Mucosa of rectum (tissue), 2 donors: ENCODE results near the gene TIPRL.
A peak's percentile ranks its signal among the peaks of the same experiment; 100 is the strongest.
"Not testable (repeated sequence)": the region's sequence is repeated elsewhere in the genome, so short reads cannot be mapped to it uniquely, and the experiment has no call there.

Source experiments
- H3K27ac ChIP-seq, 2 donors: one replicate each; pipeline ENCODE4 v1.7.0; 2013; ENCODE audit warnings: inconsistent platforms in 2 of 2, low read depth in 2 of 2, low read length in 2 of 2
- H3K27me3 ChIP-seq, 2 donors: one replicate each; pipeline ENCODE4 v1.7.0; 2013; ENCODE audit warnings: low read length in 2 of 2; ENCODE audit not compliant: control insufficient read depth in 2 of 2, insufficient read depth in 2 of 2
- H3K36me3 ChIP-seq, 2 donors: one replicate each; pipeline ENCODE4 v1.7.0; 2013; ENCODE audit warnings: low read length in 2 of 2; ENCODE audit not compliant: control insufficient read depth in 2 of 2, insufficient read depth in 2 of 2
- H3K4me1 ChIP-seq, 2 donors: one replicate each; pipeline ENCODE4 v1.7.0; 2013; ENCODE audit warnings: low read length in 2 of 2, mild to moderate bottlenecking in 1 of 2; ENCODE audit not compliant: control insufficient read depth in 2 of 2, insufficient read depth in 2 of 2
- H3K4me3 ChIP-seq, 2 donors: one replicate each; pipeline ENCODE4 v1.7.0; 2013; ENCODE audit warnings: low read length in 2 of 2
- H3K9ac ChIP-seq, 2 donors: one replicate each; pipeline ENCODE4 v1.7.0; 2013; ENCODE audit warnings: low read length in 2 of 2, low read depth in 1 of 2, mild to moderate bottlenecking in 1 of 2
- H3K9me3 ChIP-seq, 2 donors: one replicate each; pipeline ENCODE4 v1.7.0; 2013; ENCODE audit warnings: low read length in 2 of 2; ENCODE audit not compliant: control insufficient read depth in 2 of 2
- donor health status: healthy.
- donor health status: Normal muscosa, but diverticular disease.

Gene TIPRL

DNA sequence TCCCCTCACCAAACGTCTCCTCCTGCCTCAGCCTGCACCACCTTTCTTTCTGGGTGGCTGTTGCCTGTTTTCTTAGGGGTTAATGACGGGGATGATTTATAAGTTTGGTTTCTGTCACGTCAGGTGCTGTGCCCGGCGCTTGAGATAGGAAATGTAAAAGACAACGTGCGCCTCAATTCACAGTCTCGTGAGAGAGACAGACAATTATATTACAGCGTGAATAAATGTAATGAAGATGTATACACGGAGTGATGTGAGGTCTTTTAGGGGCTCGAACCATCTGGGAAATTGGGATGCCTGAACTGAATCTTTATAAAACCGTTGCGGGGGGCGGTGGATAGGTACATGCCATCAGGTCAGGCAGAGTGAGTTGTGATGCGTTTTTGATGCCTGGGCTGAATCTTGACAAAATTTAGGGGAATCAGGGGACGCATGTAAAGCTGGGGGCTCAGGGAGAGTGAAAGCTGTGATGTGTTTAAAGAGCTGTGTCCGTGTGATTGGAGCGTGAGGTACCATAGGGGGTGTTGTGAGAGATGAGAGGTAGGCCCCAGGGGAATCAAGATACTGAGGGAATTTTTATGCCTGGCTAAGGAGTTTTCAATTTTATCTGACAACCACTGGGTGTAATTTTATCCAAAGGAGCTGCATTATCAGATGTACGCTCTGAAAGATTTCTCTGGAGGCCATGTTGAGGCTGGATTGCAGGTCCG is 831 bp downstream of the TIPRL start:
- Histone ChIP-seq H3K4me1 (peaks cover 6 to 7% of the 10 kb centered on the region in 2 donors), H3K36me3 (peaks cover 0 to 3% of the 10 kb centered on the region in 2 donors), H3K27ac (peak overlapping the region; percentile 92 to 97), H3K4me3 (peak overlapping the region; percentile 92 to 99), H3K27me3 (no peaks in the 10 kb centered on the region), H3K9ac (peak overlapping the region; percentile 86 to 96), H3K9me3 (no peaks in the 10 kb centered on the region)

DNA sequence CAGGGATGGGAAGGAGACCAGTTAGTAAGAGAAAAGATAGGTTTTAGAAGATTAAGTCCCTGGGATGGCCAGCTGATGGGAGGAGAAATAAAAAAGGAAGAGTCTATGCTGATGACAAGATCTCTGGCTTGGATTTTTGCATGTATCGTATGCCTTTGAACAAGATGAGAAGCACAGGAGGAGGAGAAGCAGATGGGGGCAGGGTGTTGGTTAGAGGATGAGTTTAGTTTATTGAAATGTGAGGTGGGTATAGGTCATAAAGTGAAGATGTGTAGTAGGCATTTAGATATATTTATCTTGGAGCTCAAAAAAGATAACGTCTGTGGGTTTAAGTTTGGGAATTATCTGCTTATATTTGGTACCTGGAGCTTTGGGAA is 1.4 kb downstream of the TIPRL start:
- Histone ChIP-seq H3K27ac (peak overlapping the region; percentile 92 to 97), H3K27me3 (no peaks in the 10 kb centered on the region), H3K9ac (peak overlapping the region; percentile 86 to 96), H3K9me3 (no peaks in the 10 kb centered on the region), H3K4me3 (peak overlapping the region; percentile 92 to 99), H3K36me3 (peaks cover 0 to 3% of the 10 kb centered on the region in 2 donors), H3K4me1 (peaks cover 6 to 7% of the 10 kb centered on the region in 2 donors)

DNA sequence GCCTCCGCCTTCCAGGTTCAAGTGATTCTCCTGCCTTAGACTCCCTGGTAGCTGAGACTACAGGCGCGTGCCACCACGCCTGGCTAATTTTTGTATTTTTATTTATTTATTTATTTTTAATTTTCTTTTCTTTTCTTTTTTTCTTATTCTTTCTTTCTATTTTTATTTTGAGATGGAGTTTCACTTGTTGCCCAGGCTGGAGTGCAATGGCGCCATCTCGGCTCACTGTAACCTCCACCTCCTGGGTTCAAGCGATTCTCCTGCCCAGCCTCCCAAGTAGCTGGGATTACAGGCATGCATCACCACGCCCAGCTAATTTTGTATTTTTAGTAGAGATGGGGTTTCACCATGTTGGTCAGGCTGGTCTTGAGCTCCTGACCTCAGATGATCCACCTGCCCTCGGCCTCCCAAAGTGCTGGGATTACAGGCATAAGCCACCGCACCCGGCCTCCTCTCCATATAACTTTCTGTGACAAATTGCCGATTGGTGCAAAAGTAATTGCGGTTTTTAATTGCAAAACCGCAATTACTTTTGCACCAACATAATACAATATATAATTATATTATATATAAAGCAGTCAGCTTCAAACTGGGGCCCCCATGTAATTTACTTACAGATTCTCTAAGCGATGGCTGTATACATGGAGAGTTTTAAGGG is 2.4 kb downstream of the TIPRL start:
- H3K9ac ChIP-seq, H3K27ac ChIP-seq, H3K36me3 ChIP-seq, H3K4me1 ChIP-seq, H3K4me3 ChIP-seq, H3K27me3 ChIP-seq, H3K9me3 ChIP-seq: not testable (repeated sequence)

DNA sequence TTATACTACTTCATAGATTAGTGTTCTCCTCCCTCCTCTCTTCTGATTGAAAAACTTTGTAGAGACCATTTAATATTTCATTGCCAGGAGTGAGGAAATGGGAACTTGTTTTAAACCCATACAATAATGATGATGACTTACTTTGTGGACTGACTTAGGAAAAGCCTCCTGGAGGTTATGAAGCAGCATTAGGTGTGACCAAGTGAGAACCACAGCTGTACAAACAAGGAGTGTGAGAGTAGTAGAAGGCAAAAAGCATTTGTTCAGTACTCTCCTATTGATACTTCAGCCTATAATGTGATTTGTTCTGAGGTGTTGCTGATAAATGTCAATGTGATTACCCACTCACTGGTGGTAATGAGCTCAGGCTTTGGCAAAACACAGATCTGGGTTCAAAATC is 8.4 kb downstream of the TIPRL start:
- H3K36me3 ChIP-seq = peaks cover 10 to 18% of the 10 kb centered on the region in 2 donors
- H3K9me3 ChIP-seq = no peaks in the 10 kb centered on the region

DNA sequence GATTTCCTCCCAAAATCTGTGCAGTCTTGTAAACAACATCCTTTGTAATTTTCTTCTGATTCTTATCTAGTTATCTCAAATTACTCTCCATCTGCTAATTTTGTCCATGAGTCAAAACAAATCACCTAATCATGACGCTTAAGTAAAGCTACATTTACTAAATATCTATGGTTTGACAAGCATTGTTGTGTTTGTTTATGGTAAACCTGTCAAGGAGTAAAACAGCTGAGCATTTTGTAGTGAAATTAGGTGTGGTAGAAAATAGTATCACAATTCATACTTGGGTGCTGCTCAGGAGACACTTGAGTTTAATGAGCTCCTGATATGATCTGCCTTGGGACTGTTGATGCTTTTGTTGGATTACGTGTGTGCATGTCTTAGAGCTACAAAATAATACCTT is 11.6 kb downstream of the TIPRL start:
- Histone ChIP-seq H3K9me3 (no peaks in the 10 kb centered on the region), H3K27ac (no peak overlapping the region), H3K27me3 (no peaks in the 10 kb centered on the region), H3K9ac (no peak overlapping the region), H3K4me3 (no peak overlapping the region), H3K36me3 (peaks cover 22 to 24% of the 10 kb centered on the region in 2 donors), H3K4me1 (no peaks in the 10 kb centered on the region)

More for the DNA sequence above, 8.4 kb downstream of the TIPRL start:
- H3K4me1 ChIP-seq = no peaks in the 10 kb centered on the region
- no peak overlapping the region for H3K4me3 ChIP-seq
- H3K27ac ChIP-seq = no peak overlapping the region
- no peak overlapping the region for H3K9ac ChIP-seq
- H3K27me3 ChIP-seq = no peaks in the 10 kb centered on the region

DNA sequence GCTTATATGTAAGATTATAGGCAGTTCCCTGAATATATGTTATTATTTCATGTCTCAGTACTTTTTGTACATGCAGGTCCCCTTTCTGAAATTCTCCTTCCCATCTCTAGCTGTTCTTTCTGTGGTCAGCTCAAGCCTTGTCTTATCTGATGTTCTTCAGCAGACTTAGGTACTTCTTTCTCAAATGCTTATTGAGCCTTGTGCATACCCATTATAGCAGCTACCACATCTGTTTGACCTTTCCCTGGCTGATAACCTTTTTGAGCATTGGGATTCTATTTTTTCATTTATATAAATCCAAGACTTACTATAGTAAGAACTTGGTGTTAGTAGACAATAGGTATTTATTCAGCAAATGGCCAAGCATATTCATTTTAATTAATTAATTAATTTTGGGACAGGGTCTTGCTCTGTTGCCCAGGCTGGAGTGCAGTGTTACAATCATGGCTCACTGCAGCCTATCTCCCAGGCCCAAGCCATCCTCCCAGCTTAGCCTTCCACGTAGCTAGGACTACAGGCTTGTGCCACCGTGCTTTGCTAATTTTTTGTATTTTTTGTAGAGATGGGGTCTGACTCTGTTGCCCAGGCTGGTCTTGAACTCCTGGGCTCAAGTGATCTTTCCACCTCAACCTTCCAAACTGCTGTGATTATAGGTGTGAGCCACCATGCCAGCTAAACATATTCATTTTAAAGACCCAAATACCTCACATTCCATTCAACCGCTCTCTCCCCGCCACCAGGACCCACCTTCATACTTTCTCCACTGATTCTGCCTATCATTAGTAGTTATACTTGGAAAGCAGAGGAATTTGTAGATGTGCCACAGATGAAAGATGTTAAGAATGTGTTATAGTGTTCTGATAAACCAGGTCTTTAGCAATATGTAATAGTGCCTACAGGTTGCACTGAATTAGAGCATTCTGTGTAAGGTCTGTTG is 16.7 kb downstream of the TIPRL start:
- Histone ChIP-seq H3K9me3 (no peaks in the 10 kb centered on the region), H3K9ac (no peak overlapping the region), H3K4me3 (no peak overlapping the region), H3K27me3 (no peaks in the 10 kb centered on the region), H3K36me3 (peaks cover 34 to 50% of the 10 kb centered on the region in 2 donors), H3K4me1 (no peaks in the 10 kb centered on the region), H3K27ac (no peak overlapping the region)

DNA sequence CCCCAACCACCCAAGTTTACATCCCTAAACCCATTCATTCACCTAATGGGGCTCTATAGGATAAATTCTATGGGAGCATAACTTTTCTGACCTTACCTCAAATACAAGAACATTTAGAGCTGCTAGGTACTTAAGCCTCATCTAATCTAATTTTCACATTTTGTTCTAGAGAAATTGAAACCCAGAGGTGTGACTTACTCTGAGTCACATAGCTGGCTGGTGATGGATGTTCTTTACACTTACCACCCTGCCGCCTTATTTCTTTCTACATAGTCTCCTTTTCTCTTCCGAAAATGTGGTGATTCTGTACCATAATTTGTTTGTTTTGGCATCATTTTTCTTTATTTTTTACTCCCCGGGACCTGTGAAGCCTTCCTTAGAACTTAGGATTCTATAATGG is 20.3 kb downstream of the TIPRL start:
- no peaks in the 10 kb centered on the region for H3K9me3 ChIP-seq
- no peak overlapping the region for H3K9ac ChIP-seq
- H3K36me3 ChIP-seq = peaks cover 39 to 51% of the 10 kb centered on the region in 2 donors
- H3K27me3 ChIP-seq = no peaks in the 10 kb centered on the region
- no peak overlapping the region for H3K27ac ChIP-seq
- H3K4me3 ChIP-seq = no peak overlapping the region
- no peaks in the 10 kb centered on the region for H3K4me1 ChIP-seq

DNA sequence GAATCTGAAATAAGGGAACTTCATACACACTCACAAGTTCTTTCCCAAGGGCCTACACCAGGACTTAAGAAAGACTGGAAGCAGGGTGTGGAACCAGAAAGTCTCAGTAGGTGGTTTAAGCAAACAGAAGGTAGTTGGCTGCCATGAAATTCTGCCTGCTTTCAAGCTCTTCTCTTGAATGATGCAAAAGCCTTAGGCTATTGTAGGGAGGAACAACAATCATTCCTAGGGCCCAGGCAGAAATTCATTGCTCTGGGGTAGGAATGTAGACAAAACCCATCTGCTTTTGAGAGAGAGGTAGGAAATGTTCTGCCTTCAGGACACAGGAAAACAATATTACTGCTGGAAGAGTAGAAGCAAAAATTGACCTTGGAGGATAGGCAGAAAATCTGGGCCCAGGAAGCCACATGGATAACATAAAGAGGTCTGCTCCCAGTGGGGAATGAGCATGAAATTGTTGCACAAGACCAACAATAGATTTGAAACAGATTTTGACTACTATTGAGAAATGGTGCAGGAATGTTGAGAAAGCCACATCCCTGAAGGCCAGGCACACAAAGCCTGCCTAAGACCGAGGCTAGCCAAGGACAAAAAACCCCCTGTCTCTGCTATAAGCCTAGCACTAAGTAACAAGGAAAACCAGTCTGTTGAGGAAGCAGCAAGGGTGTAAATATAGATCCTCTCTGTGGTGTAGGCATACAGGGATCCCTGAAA is 24.3 kb downstream of the TIPRL start:
- Histone ChIP-seq H3K4me1 (no peaks in the 10 kb centered on the region), H3K9ac (no peak overlapping the region), H3K36me3 (peaks cover 24 to 32% of the 10 kb centered on the region in 2 donors), H3K27ac (no peak overlapping the region), H3K4me3 (no peak overlapping the region), H3K9me3 (no peaks in the 10 kb centered on the region), H3K27me3 (no peaks in the 10 kb centered on the region)

DNA sequence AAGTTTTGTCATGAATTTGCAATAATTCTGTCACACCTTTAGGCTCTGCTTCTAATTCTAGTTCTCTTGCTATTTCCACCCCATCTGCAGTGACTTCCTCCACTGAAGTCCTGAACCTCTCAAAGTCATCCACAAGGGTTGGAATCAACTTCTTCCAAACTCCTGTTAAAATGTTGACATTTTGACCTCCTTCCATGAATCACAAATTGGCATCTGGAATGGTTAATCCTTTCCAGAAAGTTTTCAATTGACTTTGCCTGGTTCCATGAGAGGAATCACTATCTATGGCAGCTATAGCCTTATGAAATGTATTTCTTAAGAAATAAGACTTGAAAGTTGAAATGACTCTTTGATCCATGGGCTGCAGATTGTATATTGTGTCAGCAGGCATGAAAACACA is 27.3 kb downstream of the TIPRL start:
- Histone ChIP-seq H3K27ac (no peak overlapping the region), H3K27me3 (no peaks in the 10 kb centered on the region), H3K36me3 (peaks cover 6 to 10% of the 10 kb centered on the region in 2 donors), H3K4me3 (no peak overlapping the region), H3K9ac (no peak overlapping the region), H3K4me1 (peaks cover 0 to 2% of the 10 kb centered on the region in 2 donors), H3K9me3 (no peaks in the 10 kb centered on the region)
